ENCODE data around the gene SPTBN5.

DNA sequence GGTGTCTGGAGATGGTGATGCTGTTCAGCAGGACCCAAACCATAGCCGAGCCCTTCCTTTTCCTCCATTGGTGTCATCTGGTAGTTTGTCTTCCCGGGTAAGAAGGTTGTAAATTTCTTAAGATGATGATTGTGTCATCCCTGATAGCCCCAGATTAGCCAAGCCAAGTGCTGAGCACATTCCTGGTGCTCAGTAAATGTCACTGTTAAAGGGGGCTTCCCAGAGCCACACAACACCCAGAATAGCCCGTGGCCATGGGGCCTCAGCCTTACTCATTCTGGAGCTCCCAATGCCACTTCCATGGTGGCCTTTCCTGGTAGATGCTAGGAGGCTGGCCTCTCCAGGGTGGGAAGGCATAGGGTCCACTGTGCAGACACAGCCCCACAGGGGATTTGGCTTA is 59.8 kb downstream of the SPTBN5 start:
- TF ChIP-seq CTCF (IDR thresholded peaks at IDR 0.05) = no peak
- no peak for TF ChIP-seq POLR2A (IDR thresholded peaks at IDR 0.05)
- TF ChIP-seq POLR2AphosphoS5 (IDR thresholded peaks at IDR 0.05; ENCODE audit: insufficient read depth in 1 of 2, low read depth in 1 of 2) = no peak

Measured in vagina (tissue), 2 donors.